Endothelial cell of umbilical vein (primary cell): ENCODE data around the gene CCR3. TPM values are rescaled to one million over a fixed set of nuclear protein-coding genes. Genes with fewer than 3 reads are reported as not detected.

Experiments
- BruUV-seq: library from RNA; stranded (reverse); fragments of 400-500 nt; replicated peaks from 2 replicates; lab custom pipeline; 2021; lab: Mats Ljungman, UMichigan
- CTCF ChIA-PET: fragments of 300-600, 350-600 bp; sonication (Branson Sonifier 250); formaldehyde crosslinking; loops from one replicate; lab custom pipeline; 2021; ENCODE audit warnings: antibody characterized with exemption, inconsistent platforms; lab: Charles Lee
- POLR2A ChIA-PET: fragments of 300-600, 350-600 bp; sonication (Branson Sonifier 250); formaldehyde crosslinking; loops from one replicate; lab custom pipeline; 2021; ENCODE audit warnings: antibody characterized with exemption, inconsistent platforms; lab: Charles Lee
- DNase-seq: peaks from one replicate; pipeline ENCODE4 v3.0.0-alpha.2; 2011; ENCODE audit warnings: low read depth, low spot score
- FAIRE-seq: peaks from 2 replicates; lab custom pipeline; 2011; peaks lifted over from hg19 to GRCh38; lab: Jason Lieb, UNC
- H2AFZ ChIP-seq: 2 replicates; pipeline ENCODE4 v1.6.0; 2012; ENCODE audit warnings: low read depth, low read length, control low read depth, inconsistent platforms
- H3K27ac ChIP-seq: 2 replicates; pipeline ENCODE4 v1.5.1; 2011; ENCODE audit warnings: low read depth, mild to moderate bottlenecking, control low read depth, low read length, moderate library complexity; ENCODE audit not compliant: insufficient read depth
- H3K27me3 ChIP-seq, 2 experiments: 2 replicates each; pipeline versions ENCODE4 v1.6.0 to v1.6.1; 2011; ENCODE audit warnings: low read length in 2 of 2, mixed read lengths in 1 of 2; ENCODE audit not compliant: control insufficient read depth in 2 of 2, insufficient read depth in 2 of 2
- H3K36me3 ChIP-seq, 2 experiments: 2 replicates in 1 of 2; 3 replicates in 1 of 2; pipeline ENCODE4 v1.5.1; 2011; ENCODE audit warnings: low read length in 2 of 2, mild to moderate bottlenecking in 1 of 2, moderate library complexity in 1 of 2; ENCODE audit not compliant: control insufficient read depth in 2 of 2, insufficient read depth in 2 of 2; ENCODE audit errors: extremely low read depth in 1 of 2
- H3K4me1 ChIP-seq: 3 replicates; pipeline ENCODE4 v1.5.1; 2011; ENCODE audit warnings: mild to moderate bottlenecking, low read length; ENCODE audit not compliant: control insufficient read depth, insufficient read depth; ENCODE audit errors: extremely low read depth
- H3K4me2 ChIP-seq: 2 replicates; pipeline ENCODE4 v1.6.1; 2011; ENCODE audit warnings: low read length, control low read depth, mixed read lengths; ENCODE audit not compliant: insufficient read depth
- H3K4me3 ChIP-seq, 3 experiments: fragments of 200-600 bp in 1 of 3; sonication (generic), shearing (Covaris generic) in 1 of 3; replicated peaks in 1 of 3; 2 replicates each; pipeline ENCODE4 v1.5.1; 2011 to 2016; ENCODE audit warnings: control low read depth in 3 of 3, low read length in 3 of 3, mild to moderate bottlenecking in 2 of 3, inconsistent platforms in 1 of 3, low read depth in 1 of 3, moderate library complexity in 1 of 3; ENCODE audit not compliant: insufficient read depth in 1 of 3
- H3K79me2 ChIP-seq: 2 replicates; pipeline ENCODE4 v1.6.0; 2012; ENCODE audit warnings: low read length, inconsistent platforms; ENCODE audit not compliant: control insufficient read depth, insufficient read depth
- H3K9ac ChIP-seq: replicated peaks from 2 replicates; pipeline ENCODE3; 2011; ENCODE audit warnings: low read length, control low read depth; ENCODE audit not compliant: insufficient read depth; ENCODE audit errors: extremely low read depth
- H3K9me1 ChIP-seq: replicated peaks from 3 replicates; pipeline ENCODE4 v1.6.0; 2011; ENCODE audit warnings: mild to moderate bottlenecking, low read length; ENCODE audit not compliant: control insufficient read depth, insufficient read depth; ENCODE audit errors: extremely low read depth
- H3K9me3 ChIP-seq: replicated peaks from 2 replicates; pipeline ENCODE4 v1.5.1; 2012; ENCODE audit warnings: low read length, inconsistent platforms; ENCODE audit not compliant: control insufficient read depth, insufficient read depth
- H4K20me1 ChIP-seq: replicated peaks from 2 replicates; pipeline ENCODE3; 2011; ENCODE audit warnings: mild to moderate bottlenecking, low read length; ENCODE audit not compliant: control insufficient read depth, insufficient read depth; ENCODE audit errors: extremely low read depth
- CTCF ChIP-seq, 2 donors: IDR thresholded peaks; 1 replicate in 1 of 2; 2 replicates in 1 of 2; pipeline ENCODE4 v1.5.1; 2011; ENCODE audit warnings: low read length in 2 of 2, mild to moderate bottlenecking in 2 of 2, moderate library complexity in 2 of 2, control low read depth in 1 of 2, inconsistent platforms in 1 of 2, low read depth in 1 of 2; ENCODE audit not compliant: insufficient read depth in 1 of 2; ENCODE audit errors: extremely low read depth in 1 of 2
- EZH2 ChIP-seq: IDR thresholded peaks from 2 replicates; pipeline ENCODE4 v1.6.1; 2012; ENCODE audit warnings: borderline replicate concordance, low read depth, mild to moderate bottlenecking, moderate library complexity, low read length, inconsistent platforms; ENCODE audit not compliant: severe bottlenecking
- FOS ChIP-seq: IDR thresholded peaks from 2 replicates; pipeline ENCODE4 v1.6.1; 2011; ENCODE audit warnings: mild to moderate bottlenecking, low read length, moderate library complexity, borderline replicate concordance; ENCODE audit not compliant: insufficient read depth
- GATA2 ChIP-seq: IDR thresholded peaks from 2 replicates; pipeline ENCODE4 v1.7.0; 2011; ENCODE audit warnings: low read depth, mild to moderate bottlenecking, moderate library complexity, mixed read lengths, low read length; ENCODE audit not compliant: insufficient read length, insufficient read depth
- JUN ChIP-seq: IDR thresholded peaks from 2 replicates; pipeline ENCODE4 v1.6.1; 2011; ENCODE audit warnings: borderline replicate concordance, low read depth; ENCODE audit not compliant: insufficient read length, insufficient read depth
- MAX ChIP-seq: IDR thresholded peaks from 2 replicates; pipeline ENCODE4 v1.6.1; 2011; ENCODE audit not compliant: insufficient read depth, insufficient read length
- MYC ChIP-seq: IDR thresholded peaks from one replicate; pipeline ENCODE4 v1.6.1; 2011; ENCODE audit warnings: mild to moderate bottlenecking, low read depth, low read length
- POLR2A ChIP-seq: IDR thresholded peaks from 2 replicates; pipeline ENCODE4 v1.6.1; 2012; ENCODE audit warnings: low read depth, mild to moderate bottlenecking, control low read depth, low read length
- POLR2AphosphoS5 ChIP-seq: IDR thresholded peaks from 2 replicates; pipeline ENCODE4 v1.6.1; 2012; ENCODE audit warnings: low read depth, mild to moderate bottlenecking, control low read depth, low read length, moderate library complexity; ENCODE audit not compliant: insufficient read depth
- dilution Hi-C: fragments of 300-500 bp; cut with MboI; formaldehyde crosslinking; loops from one replicate; pipeline ENCODE4 v1.15.0; 2019; ENCODE audit warnings: low sequenced_read_pairs; ENCODE audit not compliant: extremely low pct_ligation_motif_present
- intact Hi-C: fragments of 100-400 bp; cut with micrococcal nuclease; formaldehyde crosslinking; loops from one replicate; pipeline ENCODE4 v1.10.0; 2022
- polyA plus RNA-seq, 4 experiments: library from polyadenylated mRNA; depleted of rRNA in 3 of 4; stranded (reverse) in 3 of 4; unstranded in 1 of 4; fragments of >200 nt; gene quantifications; 2 replicates each; pipeline versions ENCODE4 v1.2.1 to v1.2.3, GENCODE V29; 2011 to 2012; ENCODE audit warnings: missing spikeins in 1 of 4
- total RNA-seq: library from RNA; stranded (reverse); gene quantifications from 2 replicates; pipeline ENCODE4 v1.2.3, GENCODE V29; 2021

Gene CCR3
- total and polyA plus RNA-seq, 2 donors (not counting 3 experiments of a cell fraction or from before 2014, with no cell fraction given), result not detected

GRCh38 chr3:46200211-46200610 lies 42.0 kb upstream of the CCR3 start:
- Histone ChIP-seq H4K20me1 (no peaks in the 10 kb centered on the region), H3K79me2 (no peaks in the 10 kb centered on the region), H3K4me2 (no peak overlapping the region), H3K4me3 (no peak overlapping the region), H3K36me3 (no peaks in the 10 kb centered on the region), H3K4me1 (no peaks in the 10 kb centered on the region), H3K9ac (no peak overlapping the region), H3K27ac (no peak overlapping the region), H3K9me1 (no peaks in the 10 kb centered on the region), H2AFZ (no peak overlapping the region), H3K9me3 (no peaks in the 10 kb centered on the region), H3K27me3 (no peaks in the 10 kb centered on the region)
- TF ChIP-seq POLR2A (no peak), CTCF (IDR thresholded peaks at IDR 0.05; ENCODE audit: extremely low read depth in 1 of 2, insufficient read depth in 1 of 2, low read depth in 1 of 2, low read length in 2 of 2) (no peak), FOS (no peak), POLR2AphosphoS5 (no peak), MAX (no peak), JUN (no peak), EZH2 (no peak), GATA2 (no peak), MYC (no peak)
- dilution Hi-C loops, result no loop called here
- CTCF ChIA-PET, result interaction anchor here (1.0 kb wide), 1 partner anchor 9 kb away, joined by 3 read pairs; no protein-coding TSS in a partner anchor
- no TSS peak for BruUV-seq
- POLR2A ChIA-PET, result no interaction called here
- intact Hi-C loops, result no loop called here
- no peak for FAIRE-seq
- no peak for DNase-seq
